Kidney (tissue), 14 donors: ENCODE data around the gene DSCAML1. TPM values are rescaled to one million over a fixed set of nuclear protein-coding genes. Genes with fewer than 3 reads are reported as not detected.

Experiments used
- DNase-seq, 5 donors: peaks; one replicate each; pipeline ENCODE4 v3.0.0-alpha.2; 2013 to 2020
- FAIRE-seq: peaks from 2 replicates; lab custom pipeline; 2012; peaks lifted over from hg19 to GRCh38; lab: Jason Lieb, UNC
- H3K27ac ChIP-seq, 2 donors: one replicate each; pipeline ENCODE4 v1.7.0; 2013; ENCODE audit warnings: low read depth in 2 of 2, low read length in 2 of 2, inconsistent platforms in 1 of 2
- H3K27me3 ChIP-seq: one replicate; pipeline ENCODE4 v1.7.1; 2013; ENCODE audit warnings: low read length, inconsistent platforms; ENCODE audit not compliant: control insufficient read depth, insufficient read depth
- H3K36me3 ChIP-seq, 3 donors: one replicate each; pipeline versions ENCODE4 v1.7.0 to v1.7.1; 2013; ENCODE audit warnings: low read length in 3 of 3, control low read depth in 1 of 3, inconsistent platforms in 1 of 3; ENCODE audit not compliant: insufficient read depth in 3 of 3, control insufficient read depth in 2 of 3
- H3K4me1 ChIP-seq, 3 donors: one replicate each; pipeline versions ENCODE4 v1.7.0 to v1.7.1; 2013; ENCODE audit warnings: low read length in 3 of 3, inconsistent platforms in 1 of 3, low read depth in 1 of 3; ENCODE audit not compliant: control insufficient read depth in 2 of 3, insufficient read depth in 2 of 3
- H3K4me3 ChIP-seq, 3 donors: one replicate each; pipeline versions ENCODE4 v1.7.0 to v1.8.1; 2013; ENCODE audit warnings: low read length in 3 of 3, control low read depth in 1 of 3, inconsistent platforms in 1 of 3
- H3K9ac ChIP-seq, 3 donors: one replicate each; pipeline versions ENCODE4 v1.7.0 to v1.7.1; 2013; ENCODE audit warnings: low read length in 3 of 3, control low read depth in 1 of 3, inconsistent platforms in 1 of 3
- H3K9me3 ChIP-seq, 3 donors: one replicate each; pipeline versions ENCODE4 v1.7.0 to v1.7.1; 2013; ENCODE audit warnings: low read length in 3 of 3, control low read depth in 1 of 3, inconsistent platforms in 1 of 3; ENCODE audit not compliant: control insufficient read depth in 2 of 3, insufficient read depth in 1 of 3
- intact Hi-C: fragments of 100-400 bp; cut with DNase I; formaldehyde crosslinking; loops from one replicate; pipeline ENCODE4 v1.11.1; 2022
- polyA plus RNA-seq: library from polyadenylated mRNA; stranded (reverse); fragments of 350-450 nt; fragmentation: Illumina TruSeq; extraction: RNeasy Lipid Tissue Mini Kit (QIAGEN cat#74804); gene quantifications from one replicate; pipeline ENCODE4 v1.2.3, GENCODE V29; 2014; ENCODE audit warnings: low read depth, low replicate concordance; ENCODE audit not compliant: insufficient read depth
- total RNA-seq: library from RNA; stranded (reverse); fragmentation: NEBNext Ultra II Directional; extraction: Animal tissue kit (Norgen Biotek cat#: 25700); gene quantifications from one replicate; pipeline ENCODE4 v1.2.1, GENCODE V29; 2021
- TF ChIP-seq, protein P1 (sequence below): IDR thresholded peaks from 3 replicates; pipeline ENCODE4 v1.5.1; 2012; ENCODE audit warnings: mild to moderate bottlenecking, moderate library complexity, borderline replicate concordance; ENCODE audit not compliant: insufficient read depth; ENCODE audit errors: extremely low read depth
- donor health status: control.
- donor health status: control.
- donor health status: control.
- donor health status: control.
- donor health status: control.
- donor health status: DM: yes; HTN: yes; CAD: no.
- donor health status: Normal renal cell carcinoma (clear cell type).

DSCAML1 gene
- total and polyA plus RNA-seq, 2 donors from 2014 or later, result 0.95 to 17.3 TPM

DNA sequence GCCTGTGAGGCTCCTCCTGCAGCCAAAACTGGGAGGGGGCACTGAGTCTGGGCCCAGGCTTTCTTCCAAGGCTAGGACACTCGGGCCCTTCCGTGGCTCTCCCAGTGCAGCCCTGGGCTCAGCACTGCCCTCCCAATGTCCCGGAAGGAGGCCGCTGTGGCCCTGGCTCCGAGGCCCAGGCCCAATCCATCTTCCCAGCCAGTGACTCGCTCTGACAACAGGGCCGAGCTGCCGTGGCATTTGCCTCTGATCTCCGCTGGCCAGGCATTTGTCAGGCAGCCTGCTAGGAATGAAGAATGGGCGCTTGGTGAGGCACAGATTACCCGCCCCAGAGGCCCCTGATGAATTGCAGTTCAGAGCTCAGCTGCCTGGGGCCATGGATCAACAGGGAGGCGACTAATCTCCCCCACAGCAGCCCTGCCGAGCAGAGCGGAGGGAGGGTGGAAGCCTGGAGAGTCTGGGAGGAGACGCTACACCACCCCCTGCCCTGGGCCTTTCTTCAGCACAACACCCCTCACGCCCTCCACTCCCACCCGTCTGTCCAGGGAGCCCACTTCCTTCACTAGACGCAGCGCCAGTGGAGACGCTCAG is 19.2 kb upstream of the DSCAML1 start:
- FAIRE-seq, result no peak
- Histone ChIP-seq H3K9me3 (no peaks in the 10 kb centered on the region), H3K4me1 (peaks cover 8 to 49% (median 47%) of the 10 kb centered on the region in 3 donors), H3K9ac (peak overlapping the region in 2 of 3 donors; percentile 46 to 81), H3K4me3 (peak overlapping the region in 1 of 3 donors; percentile 25), H3K36me3 (peaks cover 0 to 6% (median 1%) of the 10 kb centered on the region in 3 donors), H3K27me3 (no peaks in the 10 kb centered on the region), H3K27ac (peak overlapping the region; percentile 79 to 98)
- DNase-seq, result peak; percentile 92 to 96 (median 93)
- intact Hi-C loops, result no loop called here
- TF ChIP-seq, protein P1, sequence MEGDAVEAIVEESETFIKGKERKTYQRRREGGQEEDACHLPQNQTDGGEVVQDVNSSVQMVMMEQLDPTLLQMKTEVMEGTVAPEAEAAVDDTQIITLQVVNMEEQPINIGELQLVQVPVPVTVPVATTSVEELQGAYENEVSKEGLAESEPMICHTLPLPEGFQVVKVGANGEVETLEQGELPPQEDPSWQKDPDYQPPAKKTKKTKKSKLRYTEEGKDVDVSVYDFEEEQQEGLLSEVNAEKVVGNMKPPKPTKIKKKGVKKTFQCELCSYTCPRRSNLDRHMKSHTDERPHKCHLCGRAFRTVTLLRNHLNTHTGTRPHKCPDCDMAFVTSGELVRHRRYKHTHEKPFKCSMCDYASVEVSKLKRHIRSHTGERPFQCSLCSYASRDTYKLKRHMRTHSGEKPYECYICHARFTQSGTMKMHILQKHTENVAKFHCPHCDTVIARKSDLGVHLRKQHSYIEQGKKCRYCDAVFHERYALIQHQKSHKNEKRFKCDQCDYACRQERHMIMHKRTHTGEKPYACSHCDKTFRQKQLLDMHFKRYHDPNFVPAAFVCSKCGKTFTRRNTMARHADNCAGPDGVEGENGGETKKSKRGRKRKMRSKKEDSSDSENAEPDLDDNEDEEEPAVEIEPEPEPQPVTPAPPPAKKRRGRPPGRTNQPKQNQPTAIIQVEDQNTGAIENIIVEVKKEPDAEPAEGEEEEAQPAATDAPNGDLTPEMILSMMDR, result no peak

DNA sequence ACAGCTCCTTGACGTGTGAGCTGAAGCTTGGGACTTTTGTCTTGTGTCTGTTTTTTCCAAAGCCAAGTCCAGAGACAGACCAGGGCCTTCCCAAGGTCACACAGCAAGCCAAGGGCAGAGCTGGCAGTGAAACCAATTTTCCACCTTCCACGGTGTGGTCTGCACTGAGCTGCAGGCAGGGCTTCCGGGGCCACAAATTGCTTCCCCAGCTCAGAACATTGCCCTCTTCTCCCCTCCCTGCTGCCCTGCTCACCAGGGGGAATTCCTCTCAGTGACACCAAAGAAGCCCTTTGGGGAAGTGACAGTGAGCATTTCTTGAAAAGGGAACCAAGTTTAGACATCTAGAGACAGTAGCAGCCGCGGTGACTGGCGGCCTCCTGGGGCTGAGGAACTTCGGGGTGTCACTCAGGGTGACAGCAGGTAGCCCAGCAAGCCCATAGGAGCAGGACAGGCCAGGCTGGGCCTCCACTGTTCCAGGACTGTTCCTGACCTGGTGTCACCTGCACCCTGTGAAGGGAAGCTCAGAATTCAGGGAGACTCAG is 18.3 kb upstream of the DSCAML1 start:
- TF ChIP-seq, protein P1, result no peak
- Histone ChIP-seq H3K4me3 (peak overlapping the region in 1 of 3 donors; percentile 25), H3K27ac (peak overlapping the region; percentile 79 to 98), H3K36me3 (peaks cover 0 to 4% (median 0%) of the 10 kb centered on the region in 3 donors), H3K27me3 (no peaks in the 10 kb centered on the region), H3K9ac (peak overlapping the region in 2 of 3 donors; percentile 55 to 81), H3K9me3 (no peaks in the 10 kb centered on the region), H3K4me1 (peaks cover 8 to 47% (median 46%) of the 10 kb centered on the region in 3 donors)
- DNase-seq (peak in 2 of 5 donors; percentile 64 to 80), FAIRE-seq (no peak)
- intact Hi-C loops, result no loop called here

DNA sequence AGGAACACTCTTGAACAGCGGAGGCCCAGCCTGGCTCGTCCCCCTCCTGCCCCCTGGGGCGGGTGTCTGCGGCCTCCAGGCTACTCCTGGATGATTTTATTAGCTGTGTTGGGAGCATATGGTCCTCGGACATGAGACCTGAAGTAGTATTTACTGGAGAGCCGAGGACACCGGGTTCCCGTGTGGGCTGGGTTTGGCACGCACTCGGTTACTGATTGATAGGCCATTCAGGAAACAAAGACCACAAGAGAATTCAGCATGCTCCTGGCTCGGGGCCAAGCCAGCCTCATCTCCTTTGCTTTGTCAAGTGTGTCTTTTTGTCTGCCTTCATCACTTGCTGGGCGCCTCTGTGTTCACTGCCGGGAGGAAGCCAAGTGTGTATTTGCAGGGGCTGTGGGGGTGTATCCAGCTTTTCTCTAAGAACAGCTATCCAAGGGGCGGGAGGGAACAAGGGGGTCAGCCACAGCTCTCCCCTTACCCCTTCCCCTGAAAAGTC is 17.8 kb upstream of the DSCAML1 start:
- H3K27me3 ChIP-seq, result no peaks in the 10 kb centered on the region
- intact Hi-C loops, result no loop called here
- no peak for FAIRE-seq
- H3K4me1 ChIP-seq, result peaks cover 8 to 45% (median 44%) of the 10 kb centered on the region in 3 donors
- H3K27ac ChIP-seq, result peak overlapping the region; percentile 79 to 98
- H3K9ac ChIP-seq, result peak overlapping the region in 2 of 3 donors; percentile 55 to 81
- no peak overlapping the region for H3K4me3 ChIP-seq
- H3K36me3 ChIP-seq, result peaks cover 0 to 2% (median 0%) of the 10 kb centered on the region in 3 donors
- no peaks in the 10 kb centered on the region for H3K9me3 ChIP-seq
- TF ChIP-seq, protein P1, result no peak
- peak; percentile 87 to 98 (median 92) for DNase-seq
